NT2/D1 (cell line): ENCODE measurements around the gene CNGB1.
"Not testable (repeated sequence)": the region's sequence is repeated elsewhere in the genome, so short reads cannot be mapped to it uniquely, and the experiment has no call there.

Source experiments
- DNase-seq: peaks from one replicate; pipeline ENCODE4 v3.0.0-alpha.2; 2011; ENCODE audit warnings: low read depth, low spot score
- H3K27me3 ChIP-seq: 2 replicates; pipeline ENCODE4 v1.6.0; 2011; ENCODE audit warnings: mild to moderate bottlenecking; ENCODE audit not compliant: insufficient read length, insufficient read depth
- H3K36me3 ChIP-seq: 2 replicates; pipeline ENCODE4 v1.6.1; 2011; ENCODE audit warnings: mild to moderate bottlenecking, low read length, mixed read lengths; ENCODE audit not compliant: insufficient read depth, insufficient read length
- H3K4me1 ChIP-seq: 2 replicates; pipeline ENCODE4 v1.5.1; 2011; ENCODE audit not compliant: insufficient read depth, insufficient read length
- H3K4me3 ChIP-seq: 2 replicates; pipeline ENCODE4 v1.5.1; 2011; ENCODE audit warnings: low read depth; ENCODE audit not compliant: insufficient read length
- H3K9ac ChIP-seq: 2 replicates; pipeline ENCODE4 v1.6.0; 2011; ENCODE audit warnings: low read depth; ENCODE audit not compliant: insufficient read length
- H3K9me3 ChIP-seq: 2 replicates; pipeline ENCODE4 v1.5.1; 2011; ENCODE audit warnings: mild to moderate bottlenecking, low read length; ENCODE audit not compliant: insufficient read depth
- SUZ12 ChIP-seq: IDR thresholded peaks from 2 replicates; pipeline ENCODE4 v1.6.1; 2011; ENCODE audit not compliant: insufficient read length, insufficient read depth; ENCODE audit errors: extremely low read depth
- YY1 ChIP-seq: IDR thresholded peaks from 2 replicates; pipeline ENCODE4 v1.6.1; 2011; ENCODE audit not compliant: insufficient read length, insufficient read depth
- ZNF274 ChIP-seq: IDR thresholded peaks from 2 replicates; pipeline ENCODE4 v1.6.1; 2011; ENCODE audit warnings: mild to moderate bottlenecking, low read depth, low read length

CNGB1 gene

DNA sequence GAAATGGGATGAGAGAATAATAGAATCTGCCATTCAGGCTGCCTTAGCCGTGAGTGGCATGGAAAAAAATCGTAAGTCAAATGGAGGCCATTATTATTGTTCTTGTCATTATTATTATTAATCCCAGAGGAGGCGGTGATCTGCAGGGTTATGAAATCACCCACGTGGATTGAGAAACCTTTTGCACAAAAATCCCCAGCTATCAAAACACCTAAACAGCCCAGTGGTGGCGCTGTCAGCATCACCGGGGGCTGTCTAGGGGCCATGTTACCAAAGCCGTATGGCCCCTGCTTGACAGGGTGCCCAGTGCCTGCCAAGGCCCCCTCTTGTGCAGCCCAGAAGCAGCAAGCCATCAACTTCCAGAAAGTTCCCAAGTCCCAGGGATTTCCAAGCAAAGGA is 25.2 kb downstream of the CNGB1 start:
- no peak for DNase-seq
- Histone ChIP-seq H3K4me1 (peaks cover 9% of the 10 kb centered on the region), H3K36me3 (no peaks in the 10 kb centered on the region), H3K9me3 (no peaks in the 10 kb centered on the region), H3K27me3 (no peaks in the 10 kb centered on the region), H3K9ac (no peak overlapping the region), H3K4me3 (no peak overlapping the region)
- no peak for TF ChIP-seq ZNF274

DNA sequence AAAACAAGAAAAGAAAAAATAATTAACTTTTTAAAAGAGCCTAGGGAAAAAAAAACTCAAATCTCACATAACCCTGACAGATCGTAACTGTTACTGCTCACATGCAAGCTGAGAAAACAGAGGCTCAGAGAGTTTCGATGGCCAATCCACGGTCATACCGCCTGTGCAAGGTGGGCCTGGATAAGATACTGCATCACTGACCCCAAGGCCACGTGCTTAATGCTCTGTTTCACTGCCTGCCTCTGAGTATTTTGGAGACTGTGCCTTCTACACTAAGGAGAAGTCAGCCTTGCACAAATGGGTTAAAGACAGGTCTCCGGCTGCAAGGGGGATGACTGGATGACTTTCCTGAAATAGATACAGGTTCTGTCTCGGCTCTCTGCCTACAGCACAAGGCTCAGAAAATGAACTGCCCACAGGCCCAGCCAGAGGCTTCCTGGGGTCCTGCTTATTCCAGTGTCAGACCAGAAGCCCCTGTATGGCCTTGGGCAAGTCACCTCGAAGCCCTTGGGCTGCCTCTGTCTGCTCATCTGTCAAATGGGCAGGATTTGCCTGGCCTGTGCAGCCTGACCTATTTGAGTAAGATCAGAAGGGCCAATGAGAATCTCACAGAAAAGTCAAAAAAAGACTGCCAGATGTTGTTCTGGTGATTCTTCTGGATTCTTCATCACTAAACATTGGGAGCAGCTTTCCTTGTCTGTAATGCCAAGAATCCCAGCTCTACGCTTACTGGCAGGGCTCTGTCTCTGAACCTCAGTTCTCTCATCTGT is 25.8 kb downstream of the CNGB1 start:
- TF ChIP-seq SUZ12 (no peak), YY1 (no peak), ZNF274 (no peak)
- no peak for DNase-seq
- Histone ChIP-seq H3K4me3 (no peak overlapping the region), H3K9me3 (no peaks in the 10 kb centered on the region), H3K27me3 (no peaks in the 10 kb centered on the region), H3K9ac (peak overlapping the region; percentile 46), H3K36me3 (no peaks in the 10 kb centered on the region), H3K4me1 (peaks cover 7% of the 10 kb centered on the region)

DNA sequence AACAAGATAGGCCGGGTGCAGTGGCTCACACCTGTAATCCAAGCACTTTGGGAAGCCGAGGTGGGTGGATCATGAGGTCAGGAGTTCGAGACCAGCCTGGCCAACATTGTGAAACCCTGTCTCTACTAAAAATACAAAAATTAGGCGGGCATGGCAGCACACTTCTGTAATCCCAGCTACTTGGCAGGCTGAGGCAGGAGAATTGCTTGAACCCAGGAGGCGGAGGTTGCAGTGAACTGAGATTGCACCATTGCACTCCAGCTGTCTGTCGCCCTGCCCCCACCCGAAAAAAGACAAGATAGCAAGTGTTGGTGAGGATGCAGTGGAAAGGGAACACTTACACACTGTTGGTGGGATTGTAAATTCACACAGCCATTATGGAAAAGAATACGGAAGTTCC is 27.5 kb downstream of the CNGB1 start:
- not testable (repeated sequence) for H3K27me3 ChIP-seq, H3K9ac ChIP-seq, H3K4me1 ChIP-seq, DNase-seq, H3K4me3 ChIP-seq, H3K9me3 ChIP-seq, H3K36me3 ChIP-seq

DNA sequence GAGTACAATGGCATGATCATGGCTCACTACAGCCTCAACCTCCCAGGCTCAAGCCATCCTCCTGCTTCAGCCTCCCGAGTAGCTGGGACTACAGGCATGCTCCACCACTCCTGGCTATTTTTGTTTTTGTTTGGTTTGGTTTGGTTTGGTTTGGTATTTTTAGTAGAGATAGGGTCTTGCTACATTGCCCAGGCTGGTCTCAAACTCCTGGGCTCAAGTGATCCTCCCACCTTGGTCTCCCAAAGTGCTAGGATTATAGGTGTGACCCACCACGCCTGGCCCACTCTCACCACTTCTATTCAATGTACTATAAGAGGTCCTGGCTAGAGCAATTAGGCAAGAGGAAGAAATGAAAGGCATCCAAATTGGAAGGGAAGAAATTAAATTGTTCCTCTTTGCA is 29.0 kb downstream of the CNGB1 start:
- H3K27me3 ChIP-seq, H3K9ac ChIP-seq, H3K36me3 ChIP-seq: not testable (repeated sequence)

DNA sequence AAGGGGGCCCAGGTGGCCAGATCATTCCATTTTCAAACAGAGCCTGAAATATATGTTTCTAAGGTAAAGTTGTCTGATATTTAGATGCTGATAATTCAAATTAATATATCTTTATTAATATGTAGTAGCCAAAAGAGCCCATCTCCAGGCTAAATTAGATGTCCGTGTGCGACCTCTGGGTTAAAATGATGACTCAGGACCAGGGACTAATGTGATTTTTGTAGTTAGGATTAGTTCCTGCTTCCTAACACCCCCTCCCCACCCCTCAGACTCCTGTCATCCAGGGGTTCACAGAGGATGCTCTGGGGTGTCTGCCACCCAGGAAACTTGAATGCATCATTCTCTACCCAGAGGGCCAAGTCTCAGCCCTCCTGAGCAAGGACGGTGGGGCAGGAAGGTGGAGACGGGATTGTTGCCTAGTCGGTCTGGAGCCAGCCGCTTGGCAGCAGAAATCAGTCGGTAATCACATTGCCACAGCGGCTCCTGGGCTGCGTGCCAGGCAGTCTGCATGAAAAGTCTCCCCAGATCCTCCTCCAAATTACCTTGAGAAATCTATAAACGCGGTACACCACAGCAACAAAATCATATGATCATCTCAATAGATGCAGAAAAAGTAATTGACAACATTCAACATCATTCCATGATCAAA is 29.8 kb downstream of the CNGB1 start:
- Histone ChIP-seq H3K9me3 (no peaks in the 10 kb centered on the region), H3K4me3 (no peak overlapping the region), H3K27me3 (no peaks in the 10 kb centered on the region), H3K4me1 (peaks cover 5% of the 10 kb centered on the region), H3K36me3 (no peaks in the 10 kb centered on the region), H3K9ac (no peak overlapping the region)
- no peak for TF ChIP-seq SUZ12
- no peak for TF ChIP-seq YY1
- no peak for TF ChIP-seq ZNF274
- no peak for DNase-seq

More for the DNA sequence above, 29.0 kb downstream of the CNGB1 start:
- H3K4me1 ChIP-seq, DNase-seq, H3K9me3 ChIP-seq, H3K4me3 ChIP-seq: not testable (repeated sequence)

DNA sequence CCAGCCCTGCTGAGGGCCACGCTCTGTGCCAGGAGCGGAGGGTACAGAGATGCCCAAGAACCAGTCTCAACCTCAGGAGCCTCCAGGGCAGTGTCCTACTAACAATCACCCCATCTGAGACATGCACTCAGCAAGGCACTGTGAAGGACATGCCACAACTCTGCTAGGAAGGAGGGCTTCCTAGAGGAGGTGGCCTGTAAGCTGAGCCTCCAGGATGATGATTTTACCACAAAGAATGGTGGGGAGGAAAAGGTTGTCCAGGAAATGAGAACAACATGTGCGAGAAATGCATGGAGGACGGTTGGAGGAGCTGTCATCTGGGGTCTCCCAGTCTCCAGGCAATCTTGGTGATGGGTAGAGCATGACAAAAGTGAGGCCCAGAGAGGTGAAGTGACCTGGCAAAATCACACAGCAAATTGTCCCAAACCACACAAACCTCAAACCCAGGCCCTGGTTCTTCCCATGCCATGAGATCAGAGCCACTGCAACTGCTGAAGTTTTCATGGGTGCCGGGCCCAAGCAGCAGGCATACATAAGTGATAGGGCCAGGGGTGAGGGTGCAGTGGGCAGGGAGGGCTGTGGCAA is 30.5 kb downstream of the CNGB1 start:
- no peak for DNase-seq
- H3K4me3 ChIP-seq: no peak overlapping the region
- peaks cover 8% of the 10 kb centered on the region for H3K4me1 ChIP-seq
- H3K9ac ChIP-seq: no peak overlapping the region
- no peaks in the 10 kb centered on the region for H3K9me3 ChIP-seq
- H3K36me3 ChIP-seq: no peaks in the 10 kb centered on the region
- TF ChIP-seq YY1 (no peak), ZNF274 (no peak), SUZ12 (no peak)
- H3K27me3 ChIP-seq: no peaks in the 10 kb centered on the region

DNA sequence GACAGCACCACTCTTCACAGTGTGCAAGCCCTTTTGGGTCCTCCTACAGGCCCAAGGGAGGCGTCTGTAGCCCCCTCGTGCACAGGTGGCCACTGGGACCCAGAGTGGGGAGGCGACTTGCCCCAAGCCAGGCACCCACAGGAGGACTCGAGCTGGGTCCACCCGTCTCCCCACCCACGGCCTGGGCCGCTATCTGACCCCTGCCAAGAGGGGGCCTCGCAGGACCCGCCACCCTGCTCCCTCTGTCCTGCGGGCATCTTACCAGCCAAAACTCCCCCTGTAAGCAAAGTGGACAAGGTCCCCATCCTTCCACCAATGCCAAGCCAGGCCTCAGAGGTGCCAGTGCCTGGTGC is 31.1 kb downstream of the CNGB1 start:
- TF ChIP-seq YY1 (no peak), SUZ12 (no peak), ZNF274 (no peak)
- H3K9me3 ChIP-seq: no peaks in the 10 kb centered on the region
- H3K4me1 ChIP-seq: peaks cover 6% of the 10 kb centered on the region
- no peak for DNase-seq
- no peaks in the 10 kb centered on the region for H3K27me3 ChIP-seq
- H3K36me3 ChIP-seq: no peaks in the 10 kb centered on the region
- H3K4me3 ChIP-seq: no peak overlapping the region
- H3K9ac ChIP-seq: no peak overlapping the region
